GM06990 (cell line): ENCODE data around the gene ARHGAP21.

Source experiments
- DNase-seq: peaks from one replicate; pipeline ENCODE4 v3.0.0-alpha.2; 2011; ENCODE audit not compliant: insufficient read length; ENCODE audit errors: extremely low read depth
- H3K27me3 ChIP-seq: replicated peaks from 2 replicates; pipeline ENCODE4 v1.6.0; 2011; ENCODE audit warnings: low read length; ENCODE audit not compliant: control insufficient read depth, insufficient read depth
- H3K36me3 ChIP-seq: 2 replicates; pipeline ENCODE4 v1.5.1; 2011; ENCODE audit warnings: low read length; ENCODE audit not compliant: control insufficient read depth, insufficient read depth
- H3K4me3 ChIP-seq: replicated peaks from 2 replicates; pipeline ENCODE4 v1.5.1; 2011; ENCODE audit warnings: low read depth, mild to moderate bottlenecking, control low read depth, low read length
- CTCF ChIP-seq: IDR thresholded peaks from 2 replicates; pipeline ENCODE4 v1.5.1; 2011; ENCODE audit warnings: low read length, control low read depth, mild to moderate bottlenecking, inconsistent platforms; ENCODE audit not compliant: insufficient read depth, poor library complexity, severe bottlenecking

The ARHGAP21 gene

GRCh38 chr10:24678757-24679156, 44.9 kb downstream of the ARHGAP21 start:
- no peak overlapping the region for H3K4me3 ChIP-seq
- no peaks in the 10 kb centered on the region for H3K36me3 ChIP-seq
- DNase-seq, result no peak
- no peaks in the 10 kb centered on the region for H3K27me3 ChIP-seq
- TF ChIP-seq CTCF, result no peak

GRCh38 chr10:24674892-24675632, 48.6 kb downstream of the ARHGAP21 start:
- Histone ChIP-seq H3K36me3 (no peaks in the 10 kb centered on the region), H3K27me3 (no peaks in the 10 kb centered on the region), H3K4me3 (no peak overlapping the region)
- TF ChIP-seq CTCF, result no peak
- DNase-seq, result no peak

- no peak for TF ChIP-seq CTCF
- no peak overlapping the region for H3K4me3 ChIP-seq
- no peak for DNase-seq
- no peaks in the 10 kb centered on the region for H3K27me3 ChIP-seq
- H3K36me3 ChIP-seq, result no peaks in the 10 kb centered on the region
Measured at GRCh38 chr10:24670964-24671670, 52.6 kb downstream of the ARHGAP21 start.

GRCh38 chr10:24669285-24669852, 54.3 kb downstream of the ARHGAP21 start:
- no peak for TF ChIP-seq CTCF
- no peaks in the 10 kb centered on the region for H3K27me3 ChIP-seq
- DNase-seq, result no peak
- H3K4me3 ChIP-seq, result no peak overlapping the region
- no peaks in the 10 kb centered on the region; the same call in 1 of the 2 replicates for H3K36me3 ChIP-seq

- H3K27me3 ChIP-seq, result no peaks in the 10 kb centered on the region
- TF ChIP-seq CTCF, result no peak
- no peak for DNase-seq
- H3K4me3 ChIP-seq, result no peak overlapping the region
- H3K36me3 ChIP-seq, result no peaks in the 10 kb centered on the region; the same call in 1 of the 2 replicates
Measured at GRCh38 chr10:24668247-24668646, 55.4 kb downstream of the ARHGAP21 start.
